Activated CD4-positive, alpha-beta T cell treated with anti-CD3 and anti-CD28 coated beads, Interleukin-2, Interleukin-4, amounts not matched to agents 100 ng/mL and 50 ng/mL, durations not matched to agents 16 hours and 8 hours (primary cell): Measurements from ENCODE around the gene HASPIN.
"Not testable (repeated sequence)": the region's sequence is repeated elsewhere in the genome, so short reads cannot be mapped to it uniquely, and the experiment has no call there.

Source experiments
- DNase-seq: peaks from one replicate; pipeline ENCODE4 v3.0.0-alpha.2; 2020; ENCODE audit warnings: low spot score

The HASPIN gene

GRCh38 chr17:3695723-3696411, 27.8 kb upstream of the HASPIN start, which contains the start of gene P2RX5:
TSS of gene P2RX5 (minus strand) at chr17:3696155. CDS start at chr17:3696005, 150 bp downstream.
- peak; percentile 69 for DNase-seq

- no peak for DNase-seq
Observed at GRCh38 chr17:3697103-3697476, 26.6 kb upstream of the HASPIN start.

DNA sequence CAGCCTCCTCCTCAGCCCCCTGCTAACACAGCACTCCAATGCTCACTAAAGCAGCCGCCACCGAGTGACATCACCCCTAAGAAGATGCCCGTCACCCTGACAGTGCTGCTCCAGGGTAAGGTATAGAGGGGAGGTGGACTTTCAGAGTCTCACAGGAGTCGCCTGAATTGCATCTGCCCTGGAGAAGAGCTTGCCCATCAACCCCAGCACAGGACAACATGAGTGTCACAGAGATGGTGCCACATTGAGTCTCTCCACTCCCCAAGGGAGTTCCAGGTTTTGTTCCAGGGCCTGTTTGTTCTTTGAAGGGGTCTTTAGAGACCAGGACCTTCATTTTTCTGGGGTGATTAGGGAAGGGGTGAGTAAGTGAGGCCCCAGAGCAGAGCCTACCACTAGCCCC, 25.6 kb upstream of the HASPIN start:
- no peak for DNase-seq

DNA sequence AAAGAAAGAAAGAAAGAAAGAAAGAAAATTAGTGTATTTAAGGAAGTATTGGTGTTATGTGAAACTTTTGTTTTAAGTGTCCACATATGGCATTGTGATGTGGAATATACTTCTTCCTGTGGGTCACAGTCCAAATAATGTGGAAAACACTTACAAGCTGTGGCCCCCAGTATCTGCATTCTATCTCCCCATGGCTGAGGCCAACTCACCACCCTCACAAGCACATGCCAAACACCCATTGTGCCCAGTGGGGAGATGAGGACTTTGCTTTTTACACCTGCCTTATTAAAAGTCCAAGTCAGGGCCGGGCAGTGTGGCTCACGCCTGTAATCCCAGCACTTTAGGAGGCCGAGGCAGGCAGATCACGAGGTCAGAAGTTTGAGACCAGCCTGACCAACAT, 23.8 kb upstream of the HASPIN start:
- no peak for DNase-seq

GRCh38 chr17:3702041-3702539, 21.6 kb upstream of the HASPIN start:
- DNase-seq = not testable (repeated sequence)

- DNase-seq = no peak
Observed at GRCh38 chr17:3704931-3705717, 18.6 kb upstream of the HASPIN start.

- not testable (repeated sequence) for DNase-seq
Observed at GRCh38 chr17:3705718-3705984, 18.1 kb upstream of the HASPIN start.

DNA sequence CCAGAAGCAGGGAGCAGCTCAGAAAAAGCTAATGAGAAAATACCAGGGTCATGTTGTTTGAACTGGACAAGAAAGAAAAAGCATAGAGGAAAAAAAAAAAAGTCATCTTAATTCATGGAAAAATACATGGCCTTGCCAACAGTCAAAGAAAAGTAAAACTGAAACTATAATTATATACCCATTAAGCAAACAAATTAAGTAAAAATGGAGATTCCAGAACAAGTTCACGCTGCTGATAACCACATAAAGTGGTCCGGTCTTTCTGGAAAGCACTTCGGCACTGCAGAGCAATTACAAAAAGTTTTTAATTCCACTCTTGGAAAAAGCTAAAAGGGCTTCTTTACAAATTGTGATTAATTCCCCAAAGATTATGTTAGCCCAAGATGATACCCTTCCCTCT, 15.3 kb upstream of the HASPIN start:
- DNase-seq = no peak

DNA sequence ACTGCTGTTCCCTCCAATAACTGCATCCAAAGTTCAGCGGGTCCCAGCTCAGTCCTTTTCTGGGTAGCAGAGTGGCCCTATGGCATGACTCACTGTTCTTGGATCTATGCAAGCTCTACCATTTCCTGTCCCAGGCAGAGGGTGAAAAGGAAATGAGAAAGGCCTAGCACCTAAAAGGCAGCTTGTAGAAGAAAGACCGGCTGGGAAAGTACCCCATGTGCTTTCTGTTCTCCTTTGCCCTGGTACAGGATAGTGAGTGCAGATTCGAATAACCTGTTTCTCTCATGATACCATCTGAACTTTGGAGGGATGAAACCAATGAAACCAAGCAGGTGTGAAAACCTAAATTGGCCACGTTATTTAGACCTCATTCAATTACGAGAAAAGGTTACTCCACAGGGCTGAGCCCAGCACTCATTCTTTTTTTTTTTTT, 12.7 kb upstream of the HASPIN start:
- peak; percentile 97 for DNase-seq

DNA sequence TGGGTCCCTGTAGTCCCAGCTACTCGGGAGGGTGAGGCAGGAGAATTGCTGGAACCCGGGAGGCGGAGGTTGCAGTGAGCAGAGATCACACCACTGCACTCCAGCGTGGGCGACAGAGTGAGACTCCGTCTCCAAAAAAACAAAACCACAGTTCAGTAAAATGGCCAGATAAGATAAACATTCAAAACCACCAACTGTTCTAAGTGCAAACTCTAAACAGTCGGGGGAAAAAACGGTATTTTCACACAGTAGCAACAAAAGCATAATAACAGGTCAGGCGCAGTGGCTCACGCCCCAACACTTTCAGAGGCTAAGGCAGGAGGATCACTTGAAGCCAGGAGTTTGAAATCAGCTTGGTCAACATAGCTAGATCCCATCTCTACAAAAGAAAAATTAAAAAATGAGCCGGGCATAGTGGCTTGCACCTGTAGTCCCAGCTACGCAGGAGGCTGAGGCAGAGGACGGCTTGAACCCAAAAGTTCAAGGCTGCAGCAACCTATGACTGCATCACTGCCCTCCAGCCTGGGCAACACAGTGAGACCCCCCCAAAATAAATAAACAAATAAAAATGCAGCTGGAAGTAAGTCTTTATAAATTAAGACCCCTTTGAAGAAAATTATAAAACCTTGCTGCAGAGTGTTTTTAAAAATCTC, 10.8 kb upstream of the HASPIN start:
- DNase-seq = peak; percentile 77

DNA sequence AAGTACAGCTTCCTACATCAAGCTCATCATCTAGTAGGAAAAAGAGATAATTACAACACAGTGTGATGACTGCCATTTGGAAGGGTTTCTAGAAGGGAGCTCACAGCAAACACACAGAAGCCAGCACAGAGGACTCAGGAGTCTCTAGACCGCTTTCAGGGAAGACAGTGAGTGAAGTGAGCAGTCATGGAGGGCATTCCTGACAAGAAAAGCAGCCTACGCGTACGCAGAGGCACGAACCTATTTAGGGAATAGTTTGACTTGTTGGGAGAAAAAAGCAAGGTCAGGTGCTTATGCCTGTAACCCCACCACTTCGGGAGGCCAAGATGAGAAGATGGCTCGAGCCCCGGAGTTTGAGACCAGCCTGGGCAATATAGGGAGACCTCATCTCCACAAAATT, 8.4 kb upstream of the HASPIN start:
- no peak for DNase-seq

- DNase-seq = no peak
Observed at GRCh38 chr17:3718201-3718600, 5.5 kb upstream of the HASPIN start.

DNA sequence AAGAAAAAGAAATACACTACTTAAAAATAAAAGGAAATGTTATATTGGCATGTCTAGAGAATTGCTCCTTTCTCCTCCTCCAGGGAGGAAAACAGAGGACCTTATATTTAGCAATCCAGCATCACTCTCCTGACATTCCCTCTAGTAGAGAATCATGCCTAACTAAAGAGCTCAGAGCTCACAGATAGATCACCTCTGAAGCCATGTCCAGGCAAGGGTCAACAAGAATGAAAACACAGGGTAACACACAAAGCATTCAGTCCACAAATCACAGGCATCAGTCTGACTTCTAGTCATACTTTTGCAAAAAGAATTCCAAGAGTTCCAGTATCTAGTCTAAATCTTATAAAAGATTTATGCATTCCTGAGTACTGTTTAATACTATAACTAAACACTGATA, 4.4 kb upstream of the HASPIN start:
- DNase-seq = no peak

GRCh38 chr17:3722716-3723115, 987 bp upstream of the HASPIN start:
- DNase-seq = no peak

GRCh38 chr17:3723188-3723555, 531 bp upstream of the HASPIN start:
- no peak for DNase-seq

DNA sequence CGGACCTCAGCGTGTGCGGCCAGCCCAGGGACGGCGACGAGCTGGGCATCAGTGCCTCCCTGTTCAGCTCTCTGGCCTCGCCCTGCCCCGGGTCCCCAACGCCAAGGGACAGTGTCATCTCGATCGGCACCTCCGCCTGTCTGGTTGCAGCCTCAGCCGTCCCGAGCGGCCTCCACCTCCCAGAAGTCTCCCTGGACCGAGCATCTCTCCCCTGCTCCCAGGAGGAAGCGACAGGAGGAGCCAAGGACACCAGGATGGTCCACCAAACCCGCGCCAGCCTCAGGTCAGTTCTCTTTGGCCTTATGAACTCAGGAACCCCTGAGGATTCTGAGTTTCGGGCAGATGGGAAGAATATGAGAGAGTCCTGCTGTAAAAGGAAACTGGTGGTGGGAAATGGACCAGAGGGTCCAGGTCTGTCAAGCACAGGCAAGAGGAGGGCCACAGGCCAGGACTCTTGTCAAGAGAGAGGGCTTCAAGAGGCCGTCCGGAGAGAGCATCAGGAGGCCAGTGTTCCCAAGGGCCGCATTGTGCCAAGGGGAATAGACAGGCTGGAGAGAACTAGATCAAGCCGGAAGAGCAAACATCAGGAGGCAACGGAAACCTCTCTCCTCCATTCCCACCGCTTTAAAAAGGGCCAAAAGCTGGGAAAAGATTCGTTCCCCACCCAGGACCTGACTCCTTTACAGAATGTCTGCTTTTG, 825 bp downstream of the HASPIN start:
- DNase-seq = no peak

- DNase-seq = no peak
Observed at GRCh38 chr17:3727041-3727440, 3.3 kb downstream of the HASPIN start.

GRCh38 chr17:3728099-3728498, 4.4 kb downstream of the HASPIN start:
- not testable (repeated sequence) for DNase-seq

DNA sequence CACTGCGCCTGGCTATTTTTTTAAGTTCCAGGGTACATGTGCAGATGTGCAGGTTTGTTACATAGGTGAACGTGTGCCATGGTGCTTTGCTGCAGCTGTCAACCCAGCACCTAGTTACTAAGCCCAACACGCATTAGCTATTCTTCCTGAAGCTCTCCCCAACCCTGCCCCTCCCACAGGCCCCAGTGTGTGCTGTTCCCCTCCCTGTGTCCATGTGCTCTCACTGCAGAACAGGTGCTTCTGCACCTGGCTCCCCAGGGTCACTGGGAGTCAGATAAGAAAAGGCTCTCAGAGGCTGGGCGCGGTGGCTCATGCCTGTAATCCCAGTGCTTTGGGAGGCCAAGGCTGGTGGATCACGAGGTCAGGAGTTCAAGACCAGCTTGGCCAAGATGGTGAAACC, 6.2 kb downstream of the HASPIN start:
- no peak for DNase-seq

GRCh38 chr17:3730881-3731429, 7.3 kb downstream of the HASPIN start:
- DNase-seq = no peak

DNA sequence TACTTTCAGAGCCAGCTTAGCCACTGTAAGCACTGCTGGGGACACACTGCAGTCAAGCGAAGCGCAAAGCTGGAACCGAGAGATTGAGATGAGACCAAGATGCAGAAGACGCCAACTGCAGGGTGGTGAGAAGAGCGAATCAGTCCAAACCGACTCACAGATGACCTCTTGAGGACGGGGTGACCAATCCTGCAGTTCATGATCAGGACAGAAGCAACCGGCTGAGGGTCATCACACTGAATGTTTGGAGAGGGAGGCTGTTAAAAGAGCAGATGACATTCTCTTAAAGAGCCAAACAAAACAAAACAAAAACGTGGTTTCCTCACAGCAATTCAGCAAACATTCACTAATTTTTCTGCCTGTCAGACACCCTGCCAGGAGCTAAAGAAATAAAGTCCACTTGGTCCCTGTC, 8.5 kb downstream of the HASPIN start:
- no peak for DNase-seq

DNA sequence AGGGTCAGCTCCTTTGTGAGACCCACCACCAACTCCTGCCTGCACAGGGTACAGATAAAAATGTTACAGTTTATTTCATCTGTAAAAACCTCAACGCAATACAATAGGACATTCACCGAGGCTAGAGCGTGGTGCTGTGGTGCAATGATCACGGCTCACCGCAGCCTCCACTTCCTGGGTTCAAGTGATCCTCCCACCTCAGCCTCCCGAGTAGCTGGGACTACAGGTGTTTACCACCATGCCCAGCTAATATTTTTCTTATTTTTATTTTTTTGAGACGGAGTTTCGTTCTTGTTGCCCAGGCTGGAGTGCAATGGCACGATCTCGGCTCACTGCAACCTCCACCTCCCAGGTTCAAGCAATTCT, 11.2 kb downstream of the HASPIN start:
- DNase-seq = not testable (repeated sequence)
